Measurements from ENCODE around the gene RSL1D1. TPM values are rescaled to one million over a fixed set of nuclear protein-coding genes. Genes with fewer than 3 reads are reported as not detected.

The RSL1D1 gene
- total RNA-seq, 2 experiments from 2014 or later, result 224 to 237 TPM

DNA sequence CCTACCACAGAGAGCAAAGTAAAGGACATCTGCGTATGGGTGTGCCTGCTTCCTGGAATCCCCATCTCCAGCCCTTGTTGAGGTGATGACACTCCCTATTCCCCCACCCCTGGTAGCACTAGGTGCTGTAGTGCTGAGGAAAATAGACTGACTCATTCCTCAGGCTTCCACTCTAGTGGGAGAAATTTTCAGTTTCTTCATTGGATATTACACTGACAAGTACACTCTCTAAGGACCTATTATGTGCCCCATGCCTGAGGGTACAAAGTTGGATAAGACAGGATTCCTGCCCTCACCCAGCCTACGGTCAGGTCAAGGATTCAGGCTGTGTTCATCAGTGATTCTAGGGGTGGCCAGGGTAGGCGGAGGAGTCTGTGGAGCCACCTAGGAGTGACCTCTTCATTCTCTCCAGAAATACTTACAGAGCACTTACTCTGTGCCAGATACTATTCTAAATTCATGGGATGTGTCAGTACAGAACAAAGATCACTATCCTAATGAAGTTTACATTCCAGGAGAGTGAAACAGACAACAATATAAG, 49.8 kb downstream of the RSL1D1 start:
- H3K4me1 ChIP-seq (ENCODE audit: insufficient read depth, low read length), result peaks cover 32% of the 10 kb centered on the region
- H3K27ac ChIP-seq (ENCODE audit: low read depth in 1 of 2, low read length in 2 of 2), result no peak overlapping the region
- H3K27ac Mint-ChIP-seq, result peak overlapping the region; percentile 45
- ATAC-seq (ENCODE audit: poor library complexity) (no peak), DNase-seq (no peak)
- peaks cover 42% of the 10 kb centered on the region for H3K4me1 Mint-ChIP-seq (ENCODE audit: low read depth)
- no peaks in the 10 kb centered on the region for H3K36me3 ChIP-seq (ENCODE audit: insufficient read depth, low read length)
- peaks cover 15% of the 10 kb centered on the region for H3K36me3 Mint-ChIP-seq (ENCODE audit: low read depth)
- H3K9me3 Mint-ChIP-seq, result no peaks in the 10 kb centered on the region
- no peak overlapping the region for H3K4me3 ChIP-seq (ENCODE audit: low read length)
- H3K27me3 ChIP-seq (ENCODE audit: control insufficient read depth in 1 of 2, insufficient read depth in 2 of 2, low read length in 2 of 2), result no peaks in the 10 kb centered on the region
- CTCF ChIA-PET, result interaction anchor here (0.8 kb wide), 1 partner anchor 12 kb away, joined by 3 read pairs; no protein-coding TSS in a partner anchor
- intact Hi-C loops (cut with DNase I, micrococcal nuclease), result no loop called here
- TF ChIP-seq, protein P1, sequence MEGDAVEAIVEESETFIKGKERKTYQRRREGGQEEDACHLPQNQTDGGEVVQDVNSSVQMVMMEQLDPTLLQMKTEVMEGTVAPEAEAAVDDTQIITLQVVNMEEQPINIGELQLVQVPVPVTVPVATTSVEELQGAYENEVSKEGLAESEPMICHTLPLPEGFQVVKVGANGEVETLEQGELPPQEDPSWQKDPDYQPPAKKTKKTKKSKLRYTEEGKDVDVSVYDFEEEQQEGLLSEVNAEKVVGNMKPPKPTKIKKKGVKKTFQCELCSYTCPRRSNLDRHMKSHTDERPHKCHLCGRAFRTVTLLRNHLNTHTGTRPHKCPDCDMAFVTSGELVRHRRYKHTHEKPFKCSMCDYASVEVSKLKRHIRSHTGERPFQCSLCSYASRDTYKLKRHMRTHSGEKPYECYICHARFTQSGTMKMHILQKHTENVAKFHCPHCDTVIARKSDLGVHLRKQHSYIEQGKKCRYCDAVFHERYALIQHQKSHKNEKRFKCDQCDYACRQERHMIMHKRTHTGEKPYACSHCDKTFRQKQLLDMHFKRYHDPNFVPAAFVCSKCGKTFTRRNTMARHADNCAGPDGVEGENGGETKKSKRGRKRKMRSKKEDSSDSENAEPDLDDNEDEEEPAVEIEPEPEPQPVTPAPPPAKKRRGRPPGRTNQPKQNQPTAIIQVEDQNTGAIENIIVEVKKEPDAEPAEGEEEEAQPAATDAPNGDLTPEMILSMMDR (IDR thresholded peaks at IDR 0.05), result no peak
- no peaks in the 10 kb centered on the region for H3K9me3 ChIP-seq (ENCODE audit: control insufficient read depth in 1 of 2, insufficient read depth in 1 of 2, low read length in 2 of 2)
- POLR2A ChIA-PET, result interaction anchor here (6.2 kb wide), 1 partner anchor 60 kb away, joined by 168 read pairs; the partner anchor contains the start of gene TXNDC11
- no peak overlapping the region for H3K4me3 Mint-ChIP-seq
- H3K27me3 Mint-ChIP-seq, result no peaks in the 10 kb centered on the region

DNA sequence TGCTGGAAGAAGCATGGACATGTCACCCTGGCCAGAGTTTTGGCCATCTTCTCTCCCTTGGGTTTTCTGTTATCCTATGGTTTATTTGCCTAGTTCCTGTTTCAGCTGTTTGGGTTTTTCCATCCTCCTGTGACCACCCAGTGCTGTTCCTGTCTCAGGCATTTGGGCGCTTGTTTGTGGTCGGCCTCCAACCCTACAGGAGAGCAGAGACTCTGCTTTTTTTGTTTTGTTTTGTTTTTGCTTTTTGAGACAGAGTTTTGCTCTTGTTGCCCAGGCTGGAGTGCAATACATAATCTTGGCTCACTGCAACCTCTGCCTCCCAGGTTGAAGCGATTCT, 51.0 kb downstream of the RSL1D1 start:
- Mint-ChIP-seq H3K27me3 (no peaks in the 10 kb centered on the region), H3K36me3 (ENCODE audit: low read depth) (peaks cover 24% of the 10 kb centered on the region), H3K4me1 (ENCODE audit: low read depth) (peaks cover 51% of the 10 kb centered on the region), H3K27ac (peak overlapping the region; percentile 100), H3K9me3 (no peaks in the 10 kb centered on the region), H3K4me3 (no peak overlapping the region)
- POLR2A ChIA-PET, result interaction anchor here (6.2 kb wide), 1 partner anchor 58 kb away, joined by 168 read pairs; the partner anchor contains the start of gene TXNDC11
- no peaks in the 10 kb centered on the region for H3K27me3 ChIP-seq (ENCODE audit: control insufficient read depth in 1 of 2, insufficient read depth in 2 of 2, low read length in 2 of 2)
- no peak for ATAC-seq (ENCODE audit: poor library complexity)
- peaks cover 42% of the 10 kb centered on the region for H3K4me1 ChIP-seq (ENCODE audit: insufficient read depth, low read length)
- TF ChIP-seq, protein P1 (IDR thresholded peaks at IDR 0.05), result no peak
- H3K27ac ChIP-seq (ENCODE audit: low read depth in 1 of 2, low read length in 2 of 2), result peak overlapping the region in 1 of 2 donors; percentile 22
- no peaks in the 10 kb centered on the region for H3K36me3 ChIP-seq (ENCODE audit: insufficient read depth, low read length)
- DNase-seq, result peak in 2 of 14 experiments; percentile 49 to 53
- CTCF ChIA-PET, result no interaction called here
- no peak overlapping the region for H3K4me3 ChIP-seq (ENCODE audit: low read length)
- intact Hi-C loops (cut with DNase I, micrococcal nuclease), result no loop called here
- no peaks in the 10 kb centered on the region for H3K9me3 ChIP-seq (ENCODE audit: control insufficient read depth in 1 of 2, insufficient read depth in 1 of 2, low read length in 2 of 2)

DNA sequence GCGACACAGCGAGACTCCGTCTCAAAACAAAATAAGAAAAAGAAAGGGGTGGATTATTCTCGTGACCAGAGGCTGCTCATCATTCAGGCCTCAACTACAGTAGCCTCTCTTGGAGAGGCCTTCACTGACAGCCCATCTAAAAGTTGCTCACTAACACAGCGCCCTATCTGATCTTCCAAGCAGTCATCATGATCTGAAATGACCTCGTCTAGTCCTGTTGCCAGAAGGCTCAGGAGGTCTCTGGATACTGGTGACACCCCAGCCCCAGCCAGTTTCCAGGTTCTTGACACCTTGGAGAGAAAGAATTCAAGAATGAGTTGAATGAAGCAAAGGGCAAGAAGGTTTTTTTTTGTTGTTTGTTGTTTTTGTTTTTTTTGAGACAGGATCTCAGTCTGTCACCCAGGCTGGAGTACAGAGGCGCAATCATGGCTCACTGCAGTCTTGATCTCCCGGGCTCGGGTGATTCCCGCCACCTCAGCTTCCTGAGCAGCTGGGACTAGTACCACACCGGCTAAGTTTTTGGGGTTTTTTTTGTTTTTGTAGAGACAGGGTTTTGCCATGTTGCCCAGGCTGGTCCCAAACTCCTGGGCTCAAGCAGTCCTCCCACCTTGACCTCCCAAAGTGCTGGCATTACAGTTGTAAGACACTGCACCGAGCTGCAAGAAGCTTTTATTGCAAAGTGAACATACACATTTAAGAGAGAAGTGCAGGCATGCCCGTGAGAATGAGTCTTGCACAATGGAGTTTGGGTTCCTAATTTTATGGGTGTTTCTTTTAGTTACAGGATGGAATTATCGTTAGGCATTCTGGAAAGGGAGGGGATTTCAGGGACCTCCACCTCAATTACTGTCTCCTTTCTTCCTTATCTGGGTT, 51.6 kb downstream of the RSL1D1 start:
- ChIA-PET POLR2A (interaction anchor here (0.6 to 6.2 kb wide), 2 partner anchors 58 to 422 kb away, joined by 3 to 168 read pairs; partner anchors contain the start of gene TXNDC11), CTCF (interaction anchor here (0.8 kb wide), 1 partner anchor 16 kb away, joined by 3 read pairs; no protein-coding TSS in a partner anchor)
- TF ChIP-seq, protein P1 (IDR thresholded peaks at IDR 0.05), result no peak
- Histone ChIP-seq H3K27me3 (ENCODE audit: control insufficient read depth in 1 of 2, insufficient read depth in 2 of 2, low read length in 2 of 2) (no peaks in the 10 kb centered on the region), H3K4me3 (ENCODE audit: low read length) (no peak overlapping the region), H3K27ac (ENCODE audit: low read depth in 1 of 2, low read length in 2 of 2) (peak overlapping the region; percentile 21 to 22), H3K36me3 (ENCODE audit: insufficient read depth, low read length) (no peaks in the 10 kb centered on the region), H3K4me1 (ENCODE audit: insufficient read depth, low read length) (peaks cover 48% of the 10 kb centered on the region), H3K9me3 (ENCODE audit: control insufficient read depth in 1 of 2, insufficient read depth in 1 of 2, low read length in 2 of 2) (no peaks in the 10 kb centered on the region)
- intact Hi-C loops (cut with DNase I, micrococcal nuclease), result loop anchor here (1.0 to 5.0 kb wide), 4 partner anchors 32 to 857 kb away; partner anchors contain the start of genes CLEC16A (in 1 of the 2), DEXI (in 1 of the 2), GSPT1 (in 1 of the 2) and SNN (in 1 of the 2)
- ATAC-seq (ENCODE audit: poor library complexity) (no peak), DNase-seq (peak in 7 of 14 experiments; percentile 12 to 82 (median 36))
- Mint-ChIP-seq H3K4me1 (ENCODE audit: low read depth) (peaks cover 57% of the 10 kb centered on the region), H3K27ac (peak overlapping the region; percentile 100), H3K9me3 (no peaks in the 10 kb centered on the region), H3K36me3 (ENCODE audit: low read depth) (peaks cover 30% of the 10 kb centered on the region), H3K27me3 (no peaks in the 10 kb centered on the region), H3K4me3 (peak overlapping the region; percentile 97)
